HG03108 (cell line): ENCODE results near the gene FAM167B.

ENCODE experiments used
- ATAC-seq: cut with Tn5 transposase; IDR thresholded peaks from one replicate; pipeline ENCODE4 v1.9.1; 2021; ENCODE audit warnings: moderate library complexity; ENCODE audit not compliant: unreplicated experiment

Gene FAM167B

GRCh38 chr1:32223683-32224082 is 23.3 kb upstream of the FAM167B start:
- ATAC-seq: no peak

GRCh38 chr1:32224285-32224684 is 22.7 kb upstream of the FAM167B start:
- no peak for ATAC-seq

GRCh38 chr1:32228771-32229170 is 18.3 kb upstream of the FAM167B start:
- ATAC-seq: no peak

- ATAC-seq: no peak
These were observed 15.1 kb upstream of the FAM167B start for GRCh38 chr1:32231843-32232432.

GRCh38 chr1:32232558-32233304 is 14.3 kb upstream of the FAM167B start:
- ATAC-seq: no peak

- ATAC-seq: no peak
These were observed 12.2 kb upstream of the FAM167B start for GRCh38 chr1:32234792-32235191.

- no peak for ATAC-seq
These were observed 7.7 kb upstream of the FAM167B start for GRCh38 chr1:32239337-32239736.

GRCh38 chr1:32239790-32240139 is 7.3 kb upstream of the FAM167B start:
- no peak for ATAC-seq

GRCh38 chr1:32240140-32240951 is 6.7 kb upstream of the FAM167B start:
- ATAC-seq: no peak

- no peak for ATAC-seq
These were observed 5.8 kb upstream of the FAM167B start for GRCh38 chr1:32241001-32241763.

- no peak for ATAC-seq
These were observed 4.6 kb upstream of the FAM167B start for GRCh38 chr1:32242341-32242851.

- ATAC-seq: no peak
These were observed 430 bp downstream of the FAM167B start for GRCh38 chr1:32247452-32247851.

GRCh38 chr1:32247983-32248889 is 1.2 kb downstream of the FAM167B start:
- peak; percentile 31 for ATAC-seq

GRCh38 chr1:32249831-32250525 is 3.0 kb downstream of the FAM167B start:
- ATAC-seq: peak; percentile 51

- peak; percentile 19 for ATAC-seq
These were observed 4.1 kb downstream of the FAM167B start, which contains the start of gene LCK for GRCh38 chr1:32250893-32251716. Gene LCK, plus strand, starts transcription at chr1:32251265. Its CDS starts 23,065 bp downstream, at chr1:32274330.

GRCh38 chr1:32255072-32256071 is 8.3 kb downstream of the FAM167B start:
- no peak for ATAC-seq
